Endothelial cell of umbilical vein (primary cell): ENCODE results near the gene PPP1R13L. TPM values are rescaled to one million over a fixed set of nuclear protein-coding genes. Genes with fewer than 3 reads are reported as not detected.

Experiments used
- BruUV-seq: library from RNA; stranded (reverse); fragments of 400-500 nt; replicated peaks from 2 replicates; lab custom pipeline; 2021; lab: Mats Ljungman, UMichigan
- CTCF ChIA-PET: fragments of 300-600, 350-600 bp; sonication (Branson Sonifier 250); formaldehyde crosslinking; loops from one replicate; lab custom pipeline; 2021; ENCODE audit warnings: antibody characterized with exemption, inconsistent platforms; lab: Charles Lee
- POLR2A ChIA-PET: fragments of 300-600, 350-600 bp; sonication (Branson Sonifier 250); formaldehyde crosslinking; loops from one replicate; lab custom pipeline; 2021; ENCODE audit warnings: antibody characterized with exemption, inconsistent platforms; lab: Charles Lee
- DNase-seq: peaks from one replicate; pipeline ENCODE4 v3.0.0-alpha.2; 2011; ENCODE audit warnings: low read depth, low spot score
- FAIRE-seq: peaks from 2 replicates; lab custom pipeline; 2011; peaks lifted over from hg19 to GRCh38; lab: Jason Lieb, UNC
- H2AFZ ChIP-seq: 2 replicates; pipeline ENCODE4 v1.6.0; 2012; ENCODE audit warnings: low read depth, low read length, control low read depth, inconsistent platforms
- H3K27ac ChIP-seq: 2 replicates; pipeline ENCODE4 v1.5.1; 2011; ENCODE audit warnings: low read depth, mild to moderate bottlenecking, control low read depth, low read length, moderate library complexity; ENCODE audit not compliant: insufficient read depth
- H3K27me3 ChIP-seq, 2 experiments: 2 replicates each; pipeline versions ENCODE4 v1.6.0 to v1.6.1; 2011; ENCODE audit warnings: low read length in 2 of 2, mixed read lengths in 1 of 2; ENCODE audit not compliant: control insufficient read depth in 2 of 2, insufficient read depth in 2 of 2
- H3K36me3 ChIP-seq, 2 experiments: 2 replicates in 1 of 2; 3 replicates in 1 of 2; pipeline ENCODE4 v1.5.1; 2011; ENCODE audit warnings: low read length in 2 of 2, mild to moderate bottlenecking in 1 of 2, moderate library complexity in 1 of 2; ENCODE audit not compliant: control insufficient read depth in 2 of 2, insufficient read depth in 2 of 2; ENCODE audit errors: extremely low read depth in 1 of 2
- H3K4me1 ChIP-seq: 3 replicates; pipeline ENCODE4 v1.5.1; 2011; ENCODE audit warnings: mild to moderate bottlenecking, low read length; ENCODE audit not compliant: control insufficient read depth, insufficient read depth; ENCODE audit errors: extremely low read depth
- H3K4me2 ChIP-seq: 2 replicates; pipeline ENCODE4 v1.6.1; 2011; ENCODE audit warnings: low read length, control low read depth, mixed read lengths; ENCODE audit not compliant: insufficient read depth
- H3K4me3 ChIP-seq, 3 experiments: fragments of 200-600 bp in 1 of 3; sonication (generic), shearing (Covaris generic) in 1 of 3; replicated peaks in 1 of 3; 2 replicates each; pipeline ENCODE4 v1.5.1; 2011 to 2016; ENCODE audit warnings: control low read depth in 3 of 3, low read length in 3 of 3, mild to moderate bottlenecking in 2 of 3, inconsistent platforms in 1 of 3, low read depth in 1 of 3, moderate library complexity in 1 of 3; ENCODE audit not compliant: insufficient read depth in 1 of 3
- H3K79me2 ChIP-seq: 2 replicates; pipeline ENCODE4 v1.6.0; 2012; ENCODE audit warnings: low read length, inconsistent platforms; ENCODE audit not compliant: control insufficient read depth, insufficient read depth
- H3K9ac ChIP-seq: replicated peaks from 2 replicates; pipeline ENCODE3; 2011; ENCODE audit warnings: low read length, control low read depth; ENCODE audit not compliant: insufficient read depth; ENCODE audit errors: extremely low read depth
- H3K9me1 ChIP-seq: replicated peaks from 3 replicates; pipeline ENCODE4 v1.6.0; 2011; ENCODE audit warnings: mild to moderate bottlenecking, low read length; ENCODE audit not compliant: control insufficient read depth, insufficient read depth; ENCODE audit errors: extremely low read depth
- H3K9me3 ChIP-seq: replicated peaks from 2 replicates; pipeline ENCODE4 v1.5.1; 2012; ENCODE audit warnings: low read length, inconsistent platforms; ENCODE audit not compliant: control insufficient read depth, insufficient read depth
- H4K20me1 ChIP-seq: replicated peaks from 2 replicates; pipeline ENCODE3; 2011; ENCODE audit warnings: mild to moderate bottlenecking, low read length; ENCODE audit not compliant: control insufficient read depth, insufficient read depth; ENCODE audit errors: extremely low read depth
- EZH2 ChIP-seq: IDR thresholded peaks from 2 replicates; pipeline ENCODE4 v1.6.1; 2012; ENCODE audit warnings: borderline replicate concordance, low read depth, mild to moderate bottlenecking, moderate library complexity, low read length, inconsistent platforms; ENCODE audit not compliant: severe bottlenecking
- FOS ChIP-seq: IDR thresholded peaks from 2 replicates; pipeline ENCODE4 v1.6.1; 2011; ENCODE audit warnings: mild to moderate bottlenecking, low read length, moderate library complexity, borderline replicate concordance; ENCODE audit not compliant: insufficient read depth
- GATA2 ChIP-seq: IDR thresholded peaks from 2 replicates; pipeline ENCODE4 v1.7.0; 2011; ENCODE audit warnings: low read depth, mild to moderate bottlenecking, moderate library complexity, mixed read lengths, low read length; ENCODE audit not compliant: insufficient read length, insufficient read depth
- JUN ChIP-seq: IDR thresholded peaks from 2 replicates; pipeline ENCODE4 v1.6.1; 2011; ENCODE audit warnings: borderline replicate concordance, low read depth; ENCODE audit not compliant: insufficient read length, insufficient read depth
- MAX ChIP-seq: IDR thresholded peaks from 2 replicates; pipeline ENCODE4 v1.6.1; 2011; ENCODE audit not compliant: insufficient read depth, insufficient read length
- MYC ChIP-seq: IDR thresholded peaks from one replicate; pipeline ENCODE4 v1.6.1; 2011; ENCODE audit warnings: mild to moderate bottlenecking, low read depth, low read length
- POLR2A ChIP-seq: IDR thresholded peaks from 2 replicates; pipeline ENCODE4 v1.6.1; 2012; ENCODE audit warnings: low read depth, mild to moderate bottlenecking, control low read depth, low read length
- POLR2AphosphoS5 ChIP-seq: IDR thresholded peaks from 2 replicates; pipeline ENCODE4 v1.6.1; 2012; ENCODE audit warnings: low read depth, mild to moderate bottlenecking, control low read depth, low read length, moderate library complexity; ENCODE audit not compliant: insufficient read depth
- dilution Hi-C: fragments of 300-500 bp; cut with MboI; formaldehyde crosslinking; loops from one replicate; pipeline ENCODE4 v1.15.0; 2019; ENCODE audit warnings: low sequenced_read_pairs; ENCODE audit not compliant: extremely low pct_ligation_motif_present
- intact Hi-C: fragments of 100-400 bp; cut with micrococcal nuclease; formaldehyde crosslinking; loops from one replicate; pipeline ENCODE4 v1.10.0; 2022
- polyA plus RNA-seq, 4 experiments: library from polyadenylated mRNA; depleted of rRNA in 3 of 4; stranded (reverse) in 3 of 4; unstranded in 1 of 4; fragments of >200 nt; gene quantifications; 2 replicates each; pipeline versions ENCODE4 v1.2.1 to v1.2.3, GENCODE V29; 2011 to 2012; ENCODE audit warnings: missing spikeins in 1 of 4
- total RNA-seq: library from RNA; stranded (reverse); gene quantifications from 2 replicates; pipeline ENCODE4 v1.2.3, GENCODE V29; 2021
- TF ChIP-seq, protein P1 (sequence below), 2 donors: IDR thresholded peaks; 1 replicate in 1 of 2; 2 replicates in 1 of 2; pipeline ENCODE4 v1.5.1; 2011; ENCODE audit warnings: low read length in 2 of 2, mild to moderate bottlenecking in 2 of 2, moderate library complexity in 2 of 2, control low read depth in 1 of 2, inconsistent platforms in 1 of 2, low read depth in 1 of 2; ENCODE audit not compliant: insufficient read depth in 1 of 2; ENCODE audit errors: extremely low read depth in 1 of 2

The PPP1R13L gene
- total and polyA plus RNA-seq, 2 donors (not counting 3 experiments of a cell fraction or from before 2014, with no cell fraction given) = 28.5 to 77.4 TPM

DNA sequence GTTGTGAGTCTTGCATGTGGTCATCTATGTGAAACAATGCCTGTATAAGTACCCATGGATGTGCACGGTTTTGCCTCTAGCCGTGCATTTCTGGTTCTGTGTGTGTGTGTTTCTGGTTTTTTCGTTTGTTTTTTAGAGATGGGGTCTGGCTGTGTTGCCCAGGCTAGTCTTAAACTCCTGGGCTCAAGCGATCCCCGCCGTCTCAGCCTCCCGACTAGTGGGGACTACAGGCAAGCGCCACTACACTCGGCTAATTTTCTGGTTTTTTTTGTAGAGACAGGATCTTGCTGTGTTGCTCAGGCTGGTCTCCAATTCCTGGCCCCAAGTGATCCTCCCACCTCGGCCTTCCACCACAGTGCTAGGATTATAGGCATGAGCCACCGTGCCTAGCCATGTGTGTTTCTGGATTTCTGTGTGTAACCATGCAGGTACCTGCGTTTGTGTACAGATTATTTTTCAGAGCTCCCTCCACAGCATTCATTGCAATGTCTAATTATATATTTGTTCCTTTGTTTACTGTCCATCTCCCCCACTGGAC lies 47.0 kb upstream of the PPP1R13L start:
- FAIRE-seq (no peak), DNase-seq (no peak)
- dilution Hi-C loops (no loop called here), intact Hi-C loops (no loop called here)
- no peak overlapping the region for H3K27ac ChIP-seq
- TF ChIP-seq POLR2A = no peak
- no peak for TF ChIP-seq FOS
- TF ChIP-seq MAX = no peak
- no peak for TF ChIP-seq MYC
- TF ChIP-seq POLR2AphosphoS5 = no peak
- no peak for TF ChIP-seq GATA2
- TF ChIP-seq, protein P1, sequence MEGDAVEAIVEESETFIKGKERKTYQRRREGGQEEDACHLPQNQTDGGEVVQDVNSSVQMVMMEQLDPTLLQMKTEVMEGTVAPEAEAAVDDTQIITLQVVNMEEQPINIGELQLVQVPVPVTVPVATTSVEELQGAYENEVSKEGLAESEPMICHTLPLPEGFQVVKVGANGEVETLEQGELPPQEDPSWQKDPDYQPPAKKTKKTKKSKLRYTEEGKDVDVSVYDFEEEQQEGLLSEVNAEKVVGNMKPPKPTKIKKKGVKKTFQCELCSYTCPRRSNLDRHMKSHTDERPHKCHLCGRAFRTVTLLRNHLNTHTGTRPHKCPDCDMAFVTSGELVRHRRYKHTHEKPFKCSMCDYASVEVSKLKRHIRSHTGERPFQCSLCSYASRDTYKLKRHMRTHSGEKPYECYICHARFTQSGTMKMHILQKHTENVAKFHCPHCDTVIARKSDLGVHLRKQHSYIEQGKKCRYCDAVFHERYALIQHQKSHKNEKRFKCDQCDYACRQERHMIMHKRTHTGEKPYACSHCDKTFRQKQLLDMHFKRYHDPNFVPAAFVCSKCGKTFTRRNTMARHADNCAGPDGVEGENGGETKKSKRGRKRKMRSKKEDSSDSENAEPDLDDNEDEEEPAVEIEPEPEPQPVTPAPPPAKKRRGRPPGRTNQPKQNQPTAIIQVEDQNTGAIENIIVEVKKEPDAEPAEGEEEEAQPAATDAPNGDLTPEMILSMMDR (IDR thresholded peaks at IDR 0.05; ENCODE audit: extremely low read depth in 1 of 2, insufficient read depth in 1 of 2, low read depth in 1 of 2, low read length in 2 of 2) = no peak
- TF ChIP-seq JUN = no peak
- no peak for TF ChIP-seq EZH2
- POLR2A ChIA-PET = no interaction called here
- no peaks in the 10 kb centered on the region for H4K20me1 ChIP-seq
- no peaks in the 10 kb centered on the region for H3K36me3 ChIP-seq
- CTCF ChIA-PET = interaction anchor here (1.1 to 7.3 kb wide), 3 partner anchors 13 to 33 kb away, joined by 5 to 58 read pairs (median 6); no protein-coding TSS in a partner anchor
- H3K27me3 ChIP-seq = no peaks in the 10 kb centered on the region
- peaks cover 32% of the 10 kb centered on the region for H3K4me1 ChIP-seq
- no peak overlapping the region for H3K4me3 ChIP-seq
- H2AFZ ChIP-seq = no peak overlapping the region
- no peaks in the 10 kb centered on the region for H3K9me1 ChIP-seq
- no peaks in the 10 kb centered on the region for H3K79me2 ChIP-seq
- no peaks in the 10 kb centered on the region for H3K9me3 ChIP-seq
- no TSS peak for BruUV-seq
- H3K9ac ChIP-seq = no peak overlapping the region
- H3K4me2 ChIP-seq = no peak overlapping the region
